K562 (cell line): ENCODE measurements around the gene MDK. TPM values are rescaled to one million over a fixed set of nuclear protein-coding genes. Genes with fewer than 3 reads are reported as not detected.

Source experiments
- FOXK1 ChIP-seq: sonication (generic); formaldehyde crosslinking; IDR thresholded peaks from 2 replicates; pipeline ENCODE4 v1.8.0; 2022; ENCODE audit warnings: missing genetic modification reagents, mild to moderate bottlenecking, borderline replicate concordance
- MCM2 ChIP-seq: fragments of 450-650 bp; IDR thresholded peaks from 2 replicates; pipeline ENCODE4 v1.6.1; 2017; ENCODE audit warnings: low read depth, mild to moderate bottlenecking
- NR2C1 ChIP-seq, 2 experiments: fragments of 450-650 bp; IDR thresholded peaks; 2 replicates each; pipeline ENCODE4 v1.6.1; 2017; ENCODE audit warnings: mild to moderate bottlenecking in 2 of 2, antibody characterized with exemption in 1 of 2, inconsistent platforms in 1 of 2, missing compliant biosample characterization in 1 of 2, missing genetic modification characterization in 1 of 2
- NR2C2 ChIP-seq, 2 experiments: fragments of 200-800 bp in 1 of 2; sonication (Bioruptor generic) in 1 of 2; sonication (generic) in 1 of 2; formaldehyde crosslinking in 1 of 2; IDR thresholded peaks; 2 replicates each; pipeline versions ENCODE4 v1.6.1 to v1.8.0; 2016 to 2022; ENCODE audit warnings: mild to moderate bottlenecking in 1 of 2, missing compliant biosample characterization in 1 of 2, missing genetic modification characterization in 1 of 2, missing genetic modification reagents in 1 of 2
- NUFIP1 ChIP-seq: fragments of 450-650 bp; IDR thresholded peaks from 2 replicates; pipeline ENCODE4 v1.6.1; 2018; ENCODE audit not compliant: partially characterized antibody
- PATZ1 ChIP-seq: fragments of 250-450 bp; sonication (Bioruptor Pico); IDR thresholded peaks from 2 replicates; pipeline ENCODE4 v1.5.0; 2020; ENCODE audit warnings: mild to moderate bottlenecking, borderline replicate concordance
- PREB ChIP-seq: sonication (generic); formaldehyde crosslinking; IDR thresholded peaks from 2 replicates; pipeline ENCODE4 v1.8.1; 2023; ENCODE audit warnings: mild to moderate bottlenecking, missing genetic modification reagents
- REST ChIP-seq, 2 experiments: fragments of 450-650 bp; formaldehyde crosslinking in 1 of 2; IDR thresholded peaks; 2 replicates each; pipeline versions ENCODE4 v1.4.0 to v1.6.1; 2014 to 2020; ENCODE audit warnings: mild to moderate bottlenecking in 2 of 2, borderline replicate concordance in 1 of 2, low read depth in 1 of 2
- RNF2 ChIP-seq: sonication (generic); IDR thresholded peaks from 2 replicates; pipeline ENCODE4 v1.6.1; 2016
- SRSF3 ChIP-seq: fragments of 200-400 bp; formaldehyde crosslinking; IDR thresholded peaks from 2 replicates; pipeline ENCODE4 v1.6.1; 2016; ENCODE audit warnings: mild to moderate bottlenecking, low read length, moderate library complexity; ENCODE audit not compliant: insufficient read depth
- ZNF174 ChIP-seq: fragments of 250-450 bp; sonication (Bioruptor Pico); IDR thresholded peaks from 2 replicates; pipeline ENCODE4 v1.4.0; 2020; ENCODE audit warnings: mild to moderate bottlenecking
- ZNF253 ChIP-seq: fragments of 250-450 bp; sonication (Bioruptor Pico); conservative IDR thresholded peaks from 2 replicates; pipeline ENCODE4 v1.6.1; 2021; ENCODE audit warnings: mild to moderate bottlenecking
- ZNF584 ChIP-seq: fragments of 200-800 bp; sonication (Bioruptor generic); IDR thresholded peaks from 2 replicates; pipeline ENCODE4 v1.6.1; 2016; ENCODE audit warnings: low read depth, mild to moderate bottlenecking, missing genetic modification characterization, missing compliant biosample characterization
- polyA plus RNA-seq, 8 experiments: library from polyadenylated mRNA; depleted of rRNA in 4 of 8; stranded (reverse) in 5 of 8; unstranded in 3 of 8; fragments of >200 nt; fragmentation: Nextera tagmentation in 2 of 8; fragmentation: Illumina TruSeq in 1 of 8; extraction: Ambion mirVana in 2 of 8; extraction: Trizol in 1 of 8; gene quantifications; 2 replicates each; pipeline versions ENCODE4 v1.2.1 to v1.2.3, GENCODE V29; 2011 to 2014; ENCODE audit warnings: inconsistent platforms in 1 of 8, missing spikeins in 1 of 8
- total RNA-seq, 7 experiments: library from RNA; depleted of rRNA in 6 of 7; stranded (reverse); fragments of >200 nt in 6 of 7; fragmentation: Illumina TruSeq in 2 of 7; extraction: Trizol in 2 of 7; gene quantifications; 2 replicates each; pipeline versions ENCODE4 v1.2.1 to v1.2.3, GENCODE V29; 2011 to 2021; ENCODE audit warnings: low replicate concordance in 1 of 7

Gene MDK
- total and polyA plus RNA-seq, 9 of the 15 experiments (the other 6 are each of a cell fraction or from before 2014, with no cell fraction given), result 20.7 to 700 (median 350) TPM

GRCh38 chr11:46392421-46393230, 11.2 kb downstream of the MDK start (continued):
- TF ChIP-seq REST (IDR thresholded peaks at IDR 0.05; ENCODE audit: borderline replicate concordance) (peak; percentile 100), REST (CRISPR knock-in tag; IDR thresholded peaks at IDR 0.05; ENCODE audit: low read depth) (peak; percentile 100), NR2C1 (IDR thresholded peaks at IDR 0.05) (no peak), NR2C1 (tag; IDR thresholded peaks at IDR 0.05) (no peak), ZNF253 (CRISPR knock-in tag) (no peak), PATZ1 (no peak), ZNF584 (CRISPR knock-in tag) (no peak), MCM2 (no peak), NUFIP1 (no peak), FOXK1 (CRISPR knock-in tag) (no peak), ZNF174 (CRISPR knock-in tag) (no peak), NR2C2 (CRISPR knock-in tag; IDR thresholded peaks at IDR 0.05) (peak; percentile 78; the same call in 1 of the 2 replicates), NR2C2 (tag; IDR thresholded peaks at IDR 0.05) (no peak), RNF2 (no peak), SRSF3 (no peak), PREB (peak; percentile 94; the same call in 1 of the 2 replicates)
